Right lobe of liver (tissue), 6 donors: ENCODE data around the gene PSMA3. TPM values are rescaled to one million over a fixed set of nuclear protein-coding genes. Genes with fewer than 3 reads are reported as not detected.

Experiments
- ATAC-seq, 4 donors: fragments of 200-7000 bp; cut with Tn5 transposase; one replicate each; pipeline ENCODE4 v1.9.1; 2020; ENCODE audit warnings: mild to moderate bottlenecking in 4 of 4, moderate library complexity in 4 of 4
- DNase-seq, 3 donors: peaks; one replicate each; pipeline ENCODE4 v3.0.0-alpha.2; 2020
- H3K27ac ChIP-seq, 3 donors: fragments of 200-600 bp; one replicate each; pipeline ENCODE4 v1.8.0; 2022
- H3K27me3 ChIP-seq, 2 donors: fragments of 200-600 bp; one replicate each; pipeline ENCODE4 v1.8.0; 2022
- H3K36me3 ChIP-seq, 4 donors: fragments of 200-600 bp; sonication (generic) in 1 of 4; one replicate each; pipeline versions ENCODE4 v1.5.1 to v1.8.0; 2017 to 2022; ENCODE audit warnings: control low read depth in 1 of 4
- H3K4me1 ChIP-seq, 4 donors: fragments of 200-600 bp; sonication (generic) in 1 of 4; one replicate each; pipeline versions ENCODE4 v1.5.1 to v1.8.0; 2017 to 2022; ENCODE audit warnings: control low read depth in 1 of 4
- H3K4me3 ChIP-seq, 3 donors: fragments of 200-600 bp; one replicate each; pipeline ENCODE4 v1.8.0; 2022
- H3K9me3 ChIP-seq, 4 donors: fragments of 200-600 bp; sonication (generic) in 1 of 4; one replicate each; pipeline versions ENCODE4 v1.5.1 to v1.8.0; 2017 to 2022; ENCODE audit warnings: control low read depth in 1 of 4
- CTCF ChIP-seq, 4 donors: fragments of 200-600 bp in 3 of 4; fragments of 450-650 bp in 1 of 4; IDR thresholded peaks; one replicate each; pipeline versions ENCODE4 v1.5.1 to v1.8.0; 2016 to 2022; ENCODE audit warnings: antibody characterized with exemption in 4 of 4, mild to moderate bottlenecking in 2 of 4
- POLR2A ChIP-seq: fragments of 450-650 bp; IDR thresholded peaks from one replicate; pipeline ENCODE4 v1.6.1; 2017; ENCODE audit warnings: antibody characterized with exemption, mild to moderate bottlenecking
- WGBS: methylation state at CpG from one replicate; pipeline ENCODE4 v1.1.6; 2018; ENCODE audit warnings: low coverage, low lambda C conversion rate; ENCODE audit not compliant: insufficient coverage; ENCODE audit errors: missing lambda C conversion rate; 5-methylcytosine and 5-hydroxymethylcytosine counted together
- intact Hi-C, 2 donors: fragments of 100-400 bp; cut with DNase I; formaldehyde crosslinking; loops; one replicate each; pipeline versions ENCODE4 v1.11.2 to v1.14.1; 2022
- total RNA-seq, 6 experiments: library from RNA; depleted of rRNA in 2 of 6; stranded (reverse); fragments of >200 nt in 2 of 6; fragmentation: NEBNext Ultra II Directional in 3 of 6; extraction: Animal tissue kit (Norgen Biotek cat#: 25700) in 3 of 6; gene quantifications; one replicate each; pipeline versions ENCODE4 v1.1.0 to v1.2.4, GENCODE V29; 2016 to 2023
- donor health status: DM: no; HTN: yes; CAD: no.
- donor health status: DM: no; HTN: no; CAD: no.
- donor health status: DM: no; HTN: no; CAD: no.
- donor health status: DM: no; HTN: yes; CAD: no.
- donor health status: DM: no; HTN: yes; CAD: no.

The PSMA3 gene
- total RNA-seq, 6 experiments from 2014 or later, result 100 to 132 (median 120) TPM

- TF ChIP-seq CTCF (IDR thresholded peaks at IDR 0.05) (no peak), POLR2A (no peak)
- Histone ChIP-seq H3K27me3 (no peaks in the 10 kb centered on the region), H3K36me3 (peaks cover 0 to 28% (median 2%) of the 10 kb centered on the region in 4 donors), H3K27ac (no peak overlapping the region), H3K9me3 (no peaks in the 10 kb centered on the region), H3K4me1 (no peaks in the 10 kb centered on the region), H3K4me3 (no peak overlapping the region)
- ATAC-seq, result no peak
- WGBS, result 100% methylated on average over 2 of the region's 2 CpGs
- no peak for DNase-seq
- intact Hi-C loops, result no loop called here
Observed at GRCh38 chr14:58216544-58216943, 28.1 kb upstream of the PSMA3 start.

GRCh38 chr14:58227096-58227819 lies 17.4 kb upstream of the PSMA3 start:
- intact Hi-C loops, result no loop called here
- DNase-seq (no peak), ATAC-seq (no peak)
- Histone ChIP-seq H3K4me3 (no peak overlapping the region), H3K27me3 (no peaks in the 10 kb centered on the region), H3K9me3 (no peaks in the 10 kb centered on the region), H3K27ac (no peak overlapping the region), H3K4me1 (no peaks in the 10 kb centered on the region), H3K36me3 (peaks cover 0 to 30% (median 0%) of the 10 kb centered on the region in 4 donors)
- WGBS, result 98% methylated on average over 5 of the region's 5 CpGs
- no peak for TF ChIP-seq POLR2A
- no peak for TF ChIP-seq CTCF (IDR thresholded peaks at IDR 0.05)

- Histone ChIP-seq H3K4me1 (peaks cover 0 to 22% (median 8%) of the 10 kb centered on the region in 4 donors), H3K9me3 (no peaks in the 10 kb centered on the region), H3K27me3 (no peaks in the 10 kb centered on the region), H3K27ac (peak overlapping the region; percentile 72 to 90 (median 82)), H3K4me3 (peak overlapping the region; percentile 14 to 49 (median 44)), H3K36me3 (no peaks in the 10 kb centered on the region)
- DNase-seq (no peak), ATAC-seq (peak; percentile 38 to 62 (median 47))
- TF ChIP-seq POLR2A (no peak), CTCF (IDR thresholded peaks at IDR 0.05) (no peak)
- intact Hi-C loops, result no loop called here
- 24% methylated on average over 15 of the region's 16 CpGs for WGBS
Observed at GRCh38 chr14:58238252-58239243, 6.1 kb upstream of the PSMA3 start.

GRCh38 chr14:58239244-58240195 lies 5.1 kb upstream of the PSMA3 start:
- Histone ChIP-seq H3K4me1 (peaks cover 0 to 26% (median 8%) of the 10 kb centered on the region in 4 donors), H3K27me3 (no peaks in the 10 kb centered on the region), H3K36me3 (no peaks in the 10 kb centered on the region), H3K27ac (peak overlapping the region; percentile 72 to 90 (median 82)), H3K9me3 (no peaks in the 10 kb centered on the region), H3K4me3 (peak overlapping the region; percentile 14 to 49 (median 44))
- TF ChIP-seq POLR2A (peak; percentile 62), CTCF (IDR thresholded peaks at IDR 0.05) (no peak)
- ATAC-seq, result peak; percentile 53 to 70 (median 60)
- whole genome bisulfite sequencing, result under 1% methylated on average over 23 of the region's 23 CpGs
- peak; percentile 66 to 82 (median 79) for DNase-seq
- intact Hi-C loops, result no loop called here
